SK-N-SH (cell line): ENCODE results near the gene GPR146.

Source experiments
- FOSL2 ChIP-seq: IDR thresholded peaks from 2 replicates; pipeline ENCODE4 v1.4.0; 2012; ENCODE audit warnings: low read depth, mild to moderate bottlenecking, moderate library complexity, borderline replicate concordance
- NRF1 ChIP-seq: IDR thresholded peaks from 2 replicates; pipeline ENCODE4 v1.6.1; 2012; ENCODE audit warnings: low read depth, mild to moderate bottlenecking, low read length
- POLR2AphosphoS5 ChIP-seq: IDR thresholded peaks from 2 replicates; pipeline ENCODE4 v1.6.1; 2012; ENCODE audit warnings: low read depth, low read length
- SIN3A ChIP-seq: IDR thresholded peaks from 2 replicates; pipeline ENCODE4 v1.6.1; 2012; ENCODE audit warnings: low read depth, mild to moderate bottlenecking, low read length, moderate library complexity, borderline replicate concordance
- TF ChIP-seq, protein P1 (sequence below): IDR thresholded peaks from 2 replicates; pipeline ENCODE4 v1.6.1; 2012; ENCODE audit warnings: mild to moderate bottlenecking, low read depth, low read length, moderate library complexity
- TF ChIP-seq, protein P2 (sequence below): fragments of 200-600 bp; sonication (generic); IDR thresholded peaks from 2 replicates; pipeline ENCODE4 v1.6.1; 2017; ENCODE audit warnings: antibody characterized with exemption, mild to moderate bottlenecking, moderate library complexity
- TF ChIP-seq, protein P3 (sequence below): IDR thresholded peaks from 2 replicates; pipeline ENCODE4; 2012
- TF ChIP-seq, protein P4 (sequence below): IDR thresholded peaks from 2 replicates; pipeline ENCODE4 v1.4.0; 2012; ENCODE audit warnings: low read depth

- TF ChIP-seq, protein P1, sequence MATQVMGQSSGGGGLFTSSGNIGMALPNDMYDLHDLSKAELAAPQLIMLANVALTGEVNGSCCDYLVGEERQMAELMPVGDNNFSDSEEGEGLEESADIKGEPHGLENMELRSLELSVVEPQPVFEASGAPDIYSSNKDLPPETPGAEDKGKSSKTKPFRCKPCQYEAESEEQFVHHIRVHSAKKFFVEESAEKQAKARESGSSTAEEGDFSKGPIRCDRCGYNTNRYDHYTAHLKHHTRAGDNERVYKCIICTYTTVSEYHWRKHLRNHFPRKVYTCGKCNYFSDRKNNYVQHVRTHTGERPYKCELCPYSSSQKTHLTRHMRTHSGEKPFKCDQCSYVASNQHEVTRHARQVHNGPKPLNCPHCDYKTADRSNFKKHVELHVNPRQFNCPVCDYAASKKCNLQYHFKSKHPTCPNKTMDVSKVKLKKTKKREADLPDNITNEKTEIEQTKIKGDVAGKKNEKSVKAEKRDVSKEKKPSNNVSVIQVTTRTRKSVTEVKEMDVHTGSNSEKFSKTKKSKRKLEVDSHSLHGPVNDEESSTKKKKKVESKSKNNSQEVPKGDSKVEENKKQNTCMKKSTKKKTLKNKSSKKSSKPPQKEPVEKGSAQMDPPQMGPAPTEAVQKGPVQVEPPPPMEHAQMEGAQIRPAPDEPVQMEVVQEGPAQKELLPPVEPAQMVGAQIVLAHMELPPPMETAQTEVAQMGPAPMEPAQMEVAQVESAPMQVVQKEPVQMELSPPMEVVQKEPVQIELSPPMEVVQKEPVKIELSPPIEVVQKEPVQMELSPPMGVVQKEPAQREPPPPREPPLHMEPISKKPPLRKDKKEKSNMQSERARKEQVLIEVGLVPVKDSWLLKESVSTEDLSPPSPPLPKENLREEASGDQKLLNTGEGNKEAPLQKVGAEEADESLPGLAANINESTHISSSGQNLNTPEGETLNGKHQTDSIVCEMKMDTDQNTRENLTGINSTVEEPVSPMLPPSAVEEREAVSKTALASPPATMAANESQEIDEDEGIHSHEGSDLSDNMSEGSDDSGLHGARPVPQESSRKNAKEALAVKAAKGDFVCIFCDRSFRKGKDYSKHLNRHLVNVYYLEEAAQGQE = no peak
- TF ChIP-seq POLR2AphosphoS5 (no peak; the same call in 1 of the 2 replicates), FOSL2 (no peak), NRF1 (no peak), SIN3A (no peak)
- TF ChIP-seq, protein P2, sequence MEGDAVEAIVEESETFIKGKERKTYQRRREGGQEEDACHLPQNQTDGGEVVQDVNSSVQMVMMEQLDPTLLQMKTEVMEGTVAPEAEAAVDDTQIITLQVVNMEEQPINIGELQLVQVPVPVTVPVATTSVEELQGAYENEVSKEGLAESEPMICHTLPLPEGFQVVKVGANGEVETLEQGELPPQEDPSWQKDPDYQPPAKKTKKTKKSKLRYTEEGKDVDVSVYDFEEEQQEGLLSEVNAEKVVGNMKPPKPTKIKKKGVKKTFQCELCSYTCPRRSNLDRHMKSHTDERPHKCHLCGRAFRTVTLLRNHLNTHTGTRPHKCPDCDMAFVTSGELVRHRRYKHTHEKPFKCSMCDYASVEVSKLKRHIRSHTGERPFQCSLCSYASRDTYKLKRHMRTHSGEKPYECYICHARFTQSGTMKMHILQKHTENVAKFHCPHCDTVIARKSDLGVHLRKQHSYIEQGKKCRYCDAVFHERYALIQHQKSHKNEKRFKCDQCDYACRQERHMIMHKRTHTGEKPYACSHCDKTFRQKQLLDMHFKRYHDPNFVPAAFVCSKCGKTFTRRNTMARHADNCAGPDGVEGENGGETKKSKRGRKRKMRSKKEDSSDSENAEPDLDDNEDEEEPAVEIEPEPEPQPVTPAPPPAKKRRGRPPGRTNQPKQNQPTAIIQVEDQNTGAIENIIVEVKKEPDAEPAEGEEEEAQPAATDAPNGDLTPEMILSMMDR = no peak
- TF ChIP-seq, protein P3, sequence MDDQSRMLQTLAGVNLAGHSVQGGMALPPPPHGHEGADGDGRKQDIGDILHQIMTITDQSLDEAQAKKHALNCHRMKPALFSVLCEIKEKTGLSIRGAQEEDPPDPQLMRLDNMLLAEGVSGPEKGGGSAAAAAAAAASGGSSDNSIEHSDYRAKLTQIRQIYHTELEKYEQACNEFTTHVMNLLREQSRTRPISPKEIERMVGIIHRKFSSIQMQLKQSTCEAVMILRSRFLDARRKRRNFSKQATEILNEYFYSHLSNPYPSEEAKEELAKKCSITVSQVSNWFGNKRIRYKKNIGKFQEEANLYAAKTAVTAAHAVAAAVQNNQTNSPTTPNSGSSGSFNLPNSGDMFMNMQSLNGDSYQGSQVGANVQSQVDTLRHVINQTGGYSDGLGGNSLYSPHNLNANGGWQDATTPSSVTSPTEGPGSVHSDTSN = no peak
- TF ChIP-seq, protein P4, sequence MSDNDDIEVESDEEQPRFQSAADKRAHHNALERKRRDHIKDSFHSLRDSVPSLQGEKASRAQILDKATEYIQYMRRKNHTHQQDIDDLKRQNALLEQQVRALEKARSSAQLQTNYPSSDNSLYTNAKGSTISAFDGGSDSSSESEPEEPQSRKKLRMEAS = no peak
These were observed 26.6 kb upstream of the GPR146 start for GRCh38 chr7:1017586-1018333.
